COR-L47 (cell line): ENCODE results near the gene ZFYVE1.
"Not testable (repeated sequence)": the region's sequence is repeated elsewhere in the genome, so short reads cannot be mapped to it uniquely, and the experiment has no call there.

ENCODE experiments used
- DNase-seq: peaks from one replicate; lab custom pipeline; 2025; lab: John Stamatoyannopoulos, UW

Gene ZFYVE1

DNA sequence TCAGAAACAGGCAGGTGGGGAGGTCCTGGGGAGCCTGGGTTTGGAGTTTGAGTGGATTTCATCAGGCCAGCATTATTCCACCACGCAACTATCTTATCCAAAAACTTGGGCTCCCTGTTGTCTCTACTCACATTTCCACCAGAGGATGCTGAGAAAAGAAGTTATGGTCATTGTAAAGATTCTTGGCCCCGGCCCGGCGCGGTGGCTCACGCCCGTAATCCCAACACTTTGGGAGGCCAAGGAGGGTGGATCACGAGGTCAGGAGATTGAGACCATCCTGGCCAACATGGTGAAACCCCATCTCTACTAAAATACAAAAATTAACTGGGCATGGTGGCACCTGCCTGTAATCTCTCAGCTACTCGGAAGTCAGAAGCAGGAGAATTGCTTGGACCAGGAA, 70.2 kb downstream of the ZFYVE1 start:
- not testable (repeated sequence) for DNase-seq

DNA sequence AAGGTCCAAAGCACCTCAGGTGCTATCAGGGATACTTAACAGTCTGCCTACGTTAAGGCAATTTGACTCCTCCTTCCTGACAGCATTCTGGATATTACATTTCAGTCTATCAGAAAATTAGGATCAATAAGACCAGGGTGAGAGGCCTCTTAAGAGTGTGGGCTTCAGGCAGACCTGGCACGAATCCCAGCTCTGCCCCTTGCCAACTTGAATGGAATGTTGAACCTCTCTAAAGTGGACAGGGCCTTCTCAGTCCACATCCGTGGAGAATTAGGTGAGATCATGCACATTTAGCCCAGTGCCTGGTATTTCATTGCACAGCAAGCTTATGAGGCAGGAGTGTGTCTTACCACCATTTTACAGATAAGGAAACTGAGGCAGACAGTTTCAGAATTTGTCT, 74.7 kb downstream of the ZFYVE1 start:
- DNase-seq, result no peak

DNA sequence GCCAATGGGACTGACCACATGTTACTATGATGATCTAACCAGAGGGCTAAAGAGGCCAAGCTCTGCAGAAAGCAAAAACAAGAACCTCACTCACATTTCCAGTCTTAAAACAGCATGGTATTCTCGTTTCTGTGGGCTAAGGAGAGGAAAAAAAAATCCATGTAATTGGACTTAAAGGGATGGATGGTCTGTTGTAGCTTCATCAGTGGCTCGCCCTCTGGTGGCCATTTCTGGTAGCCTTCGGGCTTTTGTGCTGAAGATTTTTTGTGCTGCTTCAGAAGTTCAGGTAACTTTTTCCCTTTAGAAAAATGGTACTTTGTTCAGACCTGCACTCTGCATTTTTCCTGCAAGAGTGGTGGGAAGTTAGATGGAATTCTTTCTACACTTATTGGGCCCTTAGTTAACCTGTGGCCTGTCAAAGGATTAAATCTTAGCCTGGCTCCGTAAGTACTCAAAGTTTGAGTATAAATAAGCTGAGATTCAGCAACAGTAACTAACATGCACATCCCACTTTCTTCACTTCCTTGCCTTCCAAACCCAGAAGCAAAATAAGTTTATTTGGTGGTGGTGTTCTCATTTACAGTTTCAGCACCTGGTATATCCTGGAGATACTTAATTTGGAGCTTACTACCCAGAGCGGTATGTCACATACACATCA, 78.3 kb downstream of the ZFYVE1 start:
- peak; percentile 15 for DNase-seq

DNA sequence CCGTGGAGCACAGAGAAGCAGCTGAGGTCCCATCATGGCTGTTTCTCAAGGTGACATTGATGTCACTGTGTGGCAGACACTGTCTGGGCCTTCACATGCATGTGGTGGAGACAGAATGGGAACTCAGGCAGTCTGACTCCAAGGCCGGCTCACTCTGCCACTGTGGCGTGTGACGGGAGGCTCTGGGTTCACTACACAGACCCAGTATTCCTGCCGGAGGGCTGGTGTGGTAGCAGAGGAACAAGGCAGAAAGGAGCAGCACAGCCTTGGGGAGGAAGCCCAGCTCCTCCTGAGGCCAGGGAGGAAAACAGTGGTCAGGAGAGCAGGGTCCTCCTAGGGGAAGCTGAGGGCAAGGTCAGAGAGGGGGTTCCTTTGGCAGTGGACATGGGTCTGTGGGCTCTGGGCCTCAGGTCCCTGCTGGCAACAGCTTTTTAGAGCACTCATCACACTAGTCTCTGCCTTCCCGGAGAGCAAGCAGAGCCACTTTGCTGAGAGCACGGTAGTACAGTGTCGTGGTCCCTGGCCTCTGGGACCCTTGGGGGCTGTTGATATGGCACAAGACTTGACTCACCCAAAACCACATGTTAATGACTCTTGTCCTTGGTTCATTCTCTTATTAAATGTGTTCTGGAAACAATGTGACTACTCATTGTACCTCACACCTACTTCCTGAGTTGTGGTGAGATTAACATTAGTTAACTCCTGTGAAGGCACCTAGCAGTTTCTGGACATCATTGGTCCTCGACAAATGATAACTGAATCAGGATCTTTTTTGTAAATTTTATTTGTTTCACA, 79.3 kb downstream of the ZFYVE1 start:
- DNase-seq, result no peak

DNA sequence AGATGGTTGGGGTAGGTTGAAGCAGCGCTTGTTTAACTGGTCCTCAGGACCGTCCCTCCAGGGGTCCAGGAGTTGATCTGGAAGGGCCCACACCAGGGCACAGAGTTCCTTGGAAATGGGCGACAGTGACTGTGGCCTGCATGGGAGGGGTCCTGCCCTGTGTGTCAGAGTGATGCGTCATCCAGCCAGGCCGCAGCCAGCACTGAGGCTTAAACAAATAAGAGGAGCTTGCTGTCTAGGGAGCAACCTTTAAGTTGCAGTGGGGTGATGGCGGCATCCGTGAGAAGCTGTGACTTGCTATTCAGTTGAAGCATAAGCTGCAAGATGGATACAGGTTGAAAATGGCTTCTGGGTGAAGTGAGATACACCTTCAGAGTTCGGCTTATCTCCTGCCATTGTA, 80.4 kb downstream of the ZFYVE1 start:
- DNase-seq, result no peak

DNA sequence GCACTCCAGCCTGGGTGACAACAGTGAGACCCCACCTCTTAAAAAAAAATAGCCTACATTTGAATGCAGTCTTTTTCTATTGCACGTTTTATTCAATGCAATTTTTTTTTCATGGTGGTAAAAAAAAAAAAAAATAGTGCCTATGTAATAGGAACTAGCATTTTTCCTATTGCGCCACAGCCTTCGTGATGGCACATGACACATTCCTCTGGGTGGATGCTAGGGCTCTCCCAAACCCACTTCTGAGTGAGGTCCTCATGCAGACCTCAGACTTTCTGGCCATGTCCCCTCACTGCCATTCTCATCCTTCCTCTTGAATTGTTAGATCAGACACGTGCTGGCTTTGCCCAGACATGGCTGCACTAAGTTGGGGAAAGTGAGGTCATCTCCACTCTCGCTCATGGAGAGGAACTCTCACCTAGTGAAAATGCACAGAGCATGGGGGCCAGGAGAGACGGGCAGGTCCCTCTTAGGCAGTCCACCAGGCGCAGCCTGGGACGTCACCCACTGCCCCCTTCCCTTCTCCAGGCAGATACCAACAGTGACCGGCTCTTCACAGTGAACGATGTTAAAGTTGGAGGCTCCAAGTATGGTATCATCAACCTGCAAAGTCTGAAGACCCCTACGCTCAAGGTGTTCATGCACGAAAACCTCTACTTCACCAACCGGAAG, 81.4 kb downstream of the ZFYVE1 start:
- DNase-seq, result no peak

DNA sequence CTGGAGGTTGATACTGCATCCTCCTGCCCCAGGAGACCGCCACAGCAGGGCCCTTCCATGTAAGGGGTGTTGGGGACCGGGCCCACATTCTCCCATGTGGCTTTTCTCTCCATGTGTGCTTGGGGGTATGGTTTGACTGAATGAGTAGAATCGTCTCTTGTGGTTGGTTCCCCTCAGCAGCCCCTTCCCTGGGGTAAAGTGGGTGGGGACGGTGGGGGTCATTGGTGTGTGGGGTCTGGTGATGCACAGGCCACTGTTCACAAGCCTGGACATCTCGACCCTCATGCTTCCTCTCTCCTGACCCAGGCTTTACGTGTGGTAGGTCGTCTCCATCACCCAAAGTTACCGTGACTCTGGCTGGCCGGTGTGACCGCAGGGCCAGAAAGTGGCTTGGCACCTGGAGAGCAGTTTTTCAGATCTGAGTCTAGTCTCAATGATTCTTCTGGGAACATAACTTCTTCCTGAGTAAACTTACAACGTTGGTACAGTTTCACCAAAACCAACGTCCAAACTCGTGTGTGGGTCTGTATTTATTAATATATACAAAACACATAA, 83.0 kb downstream of the ZFYVE1 start:
- DNase-seq, result no peak

DNA sequence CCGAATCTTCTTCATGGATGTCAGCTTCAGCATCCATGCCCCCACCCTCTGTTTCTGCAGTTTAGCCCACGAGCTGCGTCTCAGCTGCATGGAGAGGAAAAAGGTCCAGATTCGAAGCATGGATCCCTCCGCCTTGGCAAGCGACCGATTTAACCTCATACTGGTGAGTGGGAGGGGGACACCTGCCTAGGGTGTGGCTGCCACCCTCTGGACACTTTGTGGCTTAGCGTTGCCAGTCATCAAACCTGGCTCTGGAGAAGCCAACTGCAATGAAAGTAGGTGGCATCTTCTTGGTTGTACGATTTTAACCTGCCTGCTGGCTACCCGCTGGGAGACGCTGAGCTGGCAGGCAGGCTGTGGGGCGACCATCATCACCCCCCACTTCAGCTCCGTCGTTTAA, 84.0 kb downstream of the ZFYVE1 start:
- no peak for DNase-seq

DNA sequence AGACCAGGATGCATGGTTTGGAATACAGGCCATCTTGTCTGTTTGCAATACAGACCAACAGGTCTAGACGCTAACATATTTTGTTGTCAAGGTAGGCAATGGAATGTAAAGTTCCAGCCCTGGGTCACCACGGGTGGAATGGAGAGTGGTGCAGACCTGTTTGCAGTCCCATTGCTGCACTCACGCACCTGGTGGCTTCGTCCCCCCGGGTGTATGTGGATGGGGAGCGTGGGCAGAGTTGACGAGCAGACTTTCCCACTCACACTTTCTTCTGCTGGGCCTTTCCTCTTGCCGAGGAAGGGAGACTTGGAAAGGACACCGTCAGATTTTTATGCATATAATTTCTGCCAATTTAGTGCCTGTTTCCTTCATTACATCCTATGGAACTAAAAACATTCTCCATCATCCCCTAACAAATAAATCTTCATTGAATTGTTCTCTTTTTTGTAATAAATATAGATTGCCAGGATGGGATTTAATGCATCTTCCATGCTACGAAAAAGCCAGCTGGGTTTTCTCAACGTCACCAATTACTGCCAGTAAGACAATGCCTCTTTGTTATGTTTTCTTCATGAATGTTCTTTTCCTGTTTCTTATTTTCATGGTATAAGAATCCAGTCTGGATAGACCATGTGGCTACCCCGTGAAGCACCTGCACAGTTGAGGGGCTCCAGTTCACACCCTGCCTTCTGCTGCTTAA, 85.5 kb downstream of the ZFYVE1 start:
- DNase-seq, result no peak

DNA sequence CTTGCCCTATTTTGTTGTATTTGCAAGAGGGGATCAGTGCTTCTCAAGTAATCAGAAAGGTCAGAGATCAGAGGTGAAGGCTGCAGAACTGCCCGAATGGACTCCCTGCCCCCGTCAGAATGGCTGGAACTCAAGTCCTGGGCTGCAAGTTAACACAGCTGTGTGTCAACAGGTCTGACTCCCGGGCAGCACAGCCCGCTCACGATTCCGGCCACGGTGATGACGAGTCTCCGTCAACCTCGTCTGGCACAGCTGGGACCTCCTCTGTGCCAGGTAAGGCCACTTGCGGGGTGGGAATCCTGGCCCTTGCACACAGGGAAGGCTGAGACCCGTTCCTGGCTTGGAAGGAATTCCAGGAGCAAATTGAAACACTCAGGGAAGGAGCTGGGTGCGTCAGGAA, 87.3 kb downstream of the ZFYVE1 start:
- DNase-seq, result no peak

DNA sequence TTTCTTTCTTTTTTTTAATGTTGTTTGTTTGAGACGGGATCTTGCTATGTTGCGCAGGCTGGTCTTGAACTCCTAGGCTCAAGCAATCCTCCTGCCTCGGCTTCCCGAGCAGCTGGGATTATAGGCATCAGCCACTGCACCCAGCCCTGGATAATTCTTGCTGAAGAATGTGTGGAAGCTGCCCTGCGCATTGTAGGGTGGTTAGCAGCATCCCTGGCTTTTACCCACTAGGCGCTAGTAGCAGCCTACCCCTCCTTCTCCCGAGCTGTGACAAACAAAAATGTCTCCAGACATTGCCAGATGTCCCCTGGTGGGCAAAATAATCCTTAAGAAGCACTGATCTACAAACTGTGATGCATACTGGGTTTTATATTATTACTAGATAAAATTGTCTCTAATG, 94.0 kb downstream of the ZFYVE1 start:
- DNase-seq, result no peak

DNA sequence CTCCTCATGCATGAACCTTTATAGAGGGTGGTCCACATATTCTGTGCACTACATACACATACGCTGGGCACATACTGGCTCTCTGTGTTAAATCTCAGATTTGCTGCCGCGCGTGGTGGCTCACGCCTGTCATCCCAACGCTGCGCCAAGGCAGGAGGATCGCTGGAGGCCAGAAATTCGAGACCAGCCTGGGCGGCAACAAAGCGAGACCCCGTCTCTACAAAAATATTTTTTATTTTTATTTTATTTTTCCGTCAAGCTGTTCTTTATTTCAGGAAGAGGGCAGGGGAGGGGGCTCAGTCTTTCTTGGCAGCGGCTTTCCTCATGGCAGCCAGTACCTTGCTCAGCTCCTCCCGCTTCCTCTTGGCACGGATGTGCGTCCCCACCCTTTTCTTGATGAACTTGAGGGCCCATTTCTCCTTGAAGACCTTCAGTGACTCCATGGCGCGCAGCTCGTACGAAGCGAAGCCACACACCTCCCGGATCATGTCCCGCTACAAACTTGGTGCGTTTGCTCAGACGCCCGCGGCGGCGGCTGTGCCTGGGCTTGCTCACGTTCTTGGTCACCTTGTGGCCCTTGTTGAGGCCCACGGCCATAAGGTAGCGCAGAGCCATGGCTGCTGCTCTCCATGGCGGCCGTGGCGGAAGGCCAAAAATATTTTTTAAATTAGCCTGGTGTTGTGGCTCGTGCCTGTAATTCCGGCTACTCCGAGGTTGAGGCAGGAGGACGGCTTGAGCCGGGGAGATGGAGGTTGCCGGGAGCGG, 97.4 kb downstream of the ZFYVE1 start:
- no peak for DNase-seq

DNA sequence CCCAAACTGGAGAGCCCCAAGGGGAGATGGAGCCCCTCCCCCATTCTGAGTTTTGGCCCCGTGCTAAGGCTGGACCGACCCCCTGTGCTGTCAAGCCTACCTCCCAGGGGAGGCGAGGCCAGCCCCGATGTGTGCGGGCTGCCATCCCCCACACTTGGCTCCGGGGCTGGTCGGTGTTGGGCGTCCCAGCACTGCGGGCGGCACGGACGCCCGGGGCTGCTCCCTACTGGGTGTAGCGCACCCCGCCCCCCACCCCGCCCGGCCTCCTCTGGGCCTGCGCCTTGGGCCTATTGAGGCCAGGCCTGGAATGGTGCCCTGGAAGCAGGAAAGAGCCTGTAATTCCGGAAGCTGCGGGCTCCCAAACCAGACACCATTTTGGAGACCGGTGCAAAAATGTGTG, 98.0 kb downstream of the ZFYVE1 start:
- no peak for DNase-seq

DNA sequence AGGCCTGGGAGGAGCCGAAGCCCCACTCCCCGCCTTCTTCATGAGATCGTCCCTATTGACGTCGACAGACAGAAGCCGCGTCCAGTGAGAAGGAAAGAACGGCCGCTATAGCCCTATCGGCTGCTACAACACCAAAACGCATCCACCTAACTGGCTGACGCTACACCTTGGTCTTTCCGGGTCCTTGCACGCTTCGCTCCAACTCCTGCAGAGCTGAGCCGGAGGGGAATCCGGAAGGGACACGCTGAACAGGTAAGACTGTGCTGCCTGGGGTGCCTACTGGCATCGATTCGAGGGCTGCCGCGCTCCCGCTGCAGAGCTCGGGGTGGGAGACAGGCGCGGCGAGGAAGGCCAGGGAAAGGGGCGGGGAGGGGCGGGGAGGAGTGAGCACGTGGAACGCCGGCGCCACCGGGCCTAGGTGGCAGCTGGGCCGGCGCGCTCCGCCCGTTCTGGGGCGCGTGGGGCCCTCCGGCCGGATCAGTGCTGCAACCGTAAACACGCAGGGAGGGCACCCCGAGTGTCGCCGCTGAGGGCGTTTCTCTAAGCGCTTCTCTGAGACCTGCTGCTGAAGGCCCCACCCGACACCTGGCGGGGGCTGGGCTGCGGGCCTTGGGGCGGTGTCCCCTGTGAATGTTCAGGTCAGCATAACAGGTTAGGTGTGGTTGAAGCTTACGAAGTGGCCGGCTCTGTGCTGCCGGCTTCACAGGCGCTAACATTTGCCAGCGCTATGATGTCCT, 100.4 kb downstream of the ZFYVE1 start, which contains the start of gene DCAF4:
Gene DCAF4 (plus strand): TSS at position 173 of the 737 bp plus-strand sequence. CDS start 11,515 bp downstream, outside the sequence.
- DNase-seq, result peak; percentile 98

DNA sequence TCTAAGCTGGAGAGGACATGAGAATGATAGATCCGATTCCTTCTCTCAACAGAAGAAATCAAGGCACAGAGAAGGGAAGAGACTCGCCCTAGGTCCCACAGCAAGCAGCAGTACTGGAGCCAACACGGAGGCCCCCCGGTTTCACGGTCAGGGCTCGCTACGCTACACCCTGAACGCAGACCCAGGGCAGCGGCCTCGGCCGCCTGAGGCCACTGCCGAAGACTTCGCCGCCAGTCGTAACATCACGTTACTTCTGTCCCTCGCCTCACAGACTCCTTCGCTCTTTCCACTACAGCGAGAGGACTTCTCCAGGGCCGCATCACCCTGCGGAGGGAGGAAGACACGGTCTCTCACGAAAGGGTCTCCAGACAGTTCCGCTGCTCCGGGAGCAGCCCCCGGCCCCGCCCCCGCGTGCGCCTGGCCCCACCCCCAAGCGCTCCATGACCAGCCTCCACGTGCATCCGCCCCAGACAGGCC, 101.1 kb downstream of the ZFYVE1 start:
- DNase-seq, result no peak

DNA sequence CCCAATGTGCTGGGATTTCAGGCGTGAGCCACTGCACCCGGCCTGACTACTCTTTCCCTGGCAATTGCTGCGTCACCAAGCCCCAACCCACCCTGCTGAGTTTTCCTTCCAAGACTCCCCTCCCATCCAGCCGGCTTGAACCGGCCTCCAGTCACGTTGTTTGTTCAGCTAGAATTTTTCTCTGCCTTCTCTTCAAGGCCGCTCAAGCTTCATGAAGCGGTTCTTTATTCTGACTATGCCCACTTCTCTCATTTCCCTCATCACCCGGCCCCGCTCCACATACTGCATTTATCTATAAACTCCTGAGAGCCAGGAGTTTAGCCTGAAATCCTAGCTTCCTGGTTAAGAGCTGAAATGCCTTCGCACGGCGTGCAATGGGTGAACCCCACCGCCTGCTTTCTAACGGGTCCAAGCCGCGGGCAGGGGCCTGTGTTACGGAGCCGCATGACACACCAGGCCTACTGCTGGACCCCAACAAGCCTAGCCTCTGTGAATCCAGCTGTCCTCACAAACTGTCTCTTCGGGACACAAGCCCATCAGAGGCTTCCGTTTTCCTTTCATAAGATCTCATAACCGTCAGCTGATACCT, 101.6 kb downstream of the ZFYVE1 start:
- DNase-seq, result no peak

DNA sequence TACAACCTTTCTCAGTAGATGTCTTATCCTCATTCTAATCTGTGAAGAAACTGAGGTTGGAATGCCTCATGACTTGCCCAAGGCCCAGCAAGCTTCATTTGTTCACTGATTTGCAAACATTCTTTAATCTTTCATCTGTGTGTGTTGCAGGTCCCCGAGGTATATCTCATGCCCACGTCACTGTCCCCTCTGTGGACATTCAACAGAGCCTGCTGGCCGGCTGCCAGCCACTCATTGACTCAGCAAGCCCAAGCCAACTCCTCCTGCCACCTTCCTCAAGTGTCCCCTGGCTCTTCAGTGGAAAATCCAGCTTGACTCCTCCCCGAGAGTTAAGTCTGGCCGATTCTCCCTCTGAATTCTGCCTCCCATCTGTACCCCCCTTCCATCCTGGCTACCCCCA, 102.6 kb downstream of the ZFYVE1 start:
- no peak for DNase-seq

DNA sequence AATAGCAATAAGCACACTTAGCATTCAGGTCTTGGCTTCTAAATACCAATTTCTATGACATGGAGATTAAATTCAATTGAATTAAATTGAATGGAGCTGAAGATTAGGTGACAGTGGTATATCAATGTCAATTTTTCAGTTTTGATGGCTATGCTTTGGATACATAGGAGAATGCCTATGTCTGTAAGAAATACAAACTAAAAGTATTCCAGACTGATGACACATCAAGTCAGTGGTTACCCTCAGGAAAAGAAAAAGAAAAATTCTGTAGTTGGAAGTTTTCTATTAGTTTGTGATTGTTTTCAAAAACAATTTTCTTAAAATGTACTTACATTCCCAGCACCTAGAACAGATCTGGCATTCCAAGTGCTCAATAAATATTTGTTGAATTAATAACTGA, 105.5 kb downstream of the ZFYVE1 start:
- DNase-seq, result no peak

DNA sequence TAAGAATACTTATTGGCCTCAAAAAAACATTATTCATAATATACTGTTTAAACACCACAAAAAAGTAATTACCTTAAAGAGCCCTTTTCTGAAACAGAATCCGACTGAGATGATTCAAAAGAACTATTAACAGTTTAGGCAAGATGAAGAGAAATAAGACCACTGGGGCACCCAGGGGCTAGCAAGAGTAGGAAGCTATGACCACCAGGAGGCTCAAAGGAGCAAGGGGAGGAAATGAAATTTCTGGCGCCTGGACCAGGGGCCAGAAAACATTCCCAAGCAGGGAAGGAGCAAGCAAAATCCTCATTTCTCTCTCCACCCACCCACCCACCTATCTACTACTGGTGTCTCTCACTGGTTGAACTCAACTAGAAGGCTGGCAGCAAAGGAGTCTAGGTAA, 106.9 kb downstream of the ZFYVE1 start:
- no peak for DNase-seq
